DLD1 (cell line): ENCODE results near the gene ATP1A4.

Source experiments
- in situ Hi-C: cut with HindIII; loops from 2 replicates; pipeline ENCODE4 v1.10.0; 2017; ENCODE audit warnings: low sequenced_read_pairs

The ATP1A4 gene

GRCh38 chr1:160168609-160169369 lies 17.4 kb downstream of the ATP1A4 start:
- in situ Hi-C loops = no loop called here

- in situ Hi-C loops = no loop called here
Measured at GRCh38 chr1:160169553-160170399, 18.4 kb downstream of the ATP1A4 start.

- in situ Hi-C loops = no loop called here
Measured at GRCh38 chr1:160171354-160171753, 20.0 kb downstream of the ATP1A4 start.

GRCh38 chr1:160171980-160172379 lies 20.6 kb downstream of the ATP1A4 start:
- in situ Hi-C loops = no loop called here

GRCh38 chr1:160177231-160177630 lies 25.8 kb downstream of the ATP1A4 start:
- in situ Hi-C loops = no loop called here

DNA sequence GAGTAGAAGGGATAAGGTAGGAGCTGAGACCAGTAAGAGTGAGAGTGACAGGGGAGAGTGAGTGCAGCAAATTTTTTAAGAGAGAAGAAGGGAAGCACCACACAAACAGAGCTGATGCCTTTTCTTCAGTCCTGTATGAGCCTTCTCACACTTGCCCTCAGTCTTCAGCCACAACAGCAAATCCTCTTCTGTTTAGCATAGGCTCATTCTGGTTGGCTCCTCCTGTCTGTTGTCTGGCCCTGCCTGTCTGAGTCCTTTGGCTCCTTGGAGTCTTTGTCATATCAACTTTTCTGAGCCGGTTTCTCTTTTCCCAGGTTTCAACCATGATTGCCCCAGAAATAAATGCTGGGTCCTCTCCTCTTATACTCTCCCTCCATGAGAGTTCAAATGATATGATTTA lies 26.3 kb downstream of the ATP1A4 start:
- in situ Hi-C loops = no loop called here

- in situ Hi-C loops = no loop called here
Measured at GRCh38 chr1:160178731-160179130, 27.3 kb downstream of the ATP1A4 start.

- in situ Hi-C loops = no loop called here
Measured at GRCh38 chr1:160179336-160179735, 27.9 kb downstream of the ATP1A4 start.

- in situ Hi-C loops = no loop called here
Measured at GRCh38 chr1:160186246-160186645, 34.8 kb downstream of the ATP1A4 start.

- in situ Hi-C loops = no loop called here
Measured at GRCh38 chr1:160186729-160187128, 35.3 kb downstream of the ATP1A4 start.

- in situ Hi-C loops = no loop called here
Measured at GRCh38 chr1:160187407-160187806, 36.0 kb downstream of the ATP1A4 start.

DNA sequence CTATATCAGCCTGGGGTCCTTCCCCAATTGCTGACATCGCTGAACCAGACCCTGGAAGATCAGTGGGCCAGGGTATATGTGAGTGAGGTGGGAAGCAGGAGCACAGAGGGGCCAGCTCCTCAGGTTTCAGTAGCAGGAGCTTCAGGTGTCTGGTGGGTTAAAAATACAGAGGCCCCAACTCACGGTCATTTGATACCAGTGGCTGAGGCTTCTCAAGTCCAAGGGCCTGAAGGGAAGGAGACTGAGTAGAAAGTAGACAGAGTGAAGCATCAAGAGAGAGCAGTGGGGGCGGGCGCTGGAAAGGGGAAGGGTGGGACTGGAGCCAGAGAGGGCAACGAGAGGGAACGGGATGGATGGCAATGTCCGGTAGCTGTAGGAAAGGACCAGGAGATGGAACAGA lies 36.9 kb downstream of the ATP1A4 start:
- in situ Hi-C loops = no loop called here

DNA sequence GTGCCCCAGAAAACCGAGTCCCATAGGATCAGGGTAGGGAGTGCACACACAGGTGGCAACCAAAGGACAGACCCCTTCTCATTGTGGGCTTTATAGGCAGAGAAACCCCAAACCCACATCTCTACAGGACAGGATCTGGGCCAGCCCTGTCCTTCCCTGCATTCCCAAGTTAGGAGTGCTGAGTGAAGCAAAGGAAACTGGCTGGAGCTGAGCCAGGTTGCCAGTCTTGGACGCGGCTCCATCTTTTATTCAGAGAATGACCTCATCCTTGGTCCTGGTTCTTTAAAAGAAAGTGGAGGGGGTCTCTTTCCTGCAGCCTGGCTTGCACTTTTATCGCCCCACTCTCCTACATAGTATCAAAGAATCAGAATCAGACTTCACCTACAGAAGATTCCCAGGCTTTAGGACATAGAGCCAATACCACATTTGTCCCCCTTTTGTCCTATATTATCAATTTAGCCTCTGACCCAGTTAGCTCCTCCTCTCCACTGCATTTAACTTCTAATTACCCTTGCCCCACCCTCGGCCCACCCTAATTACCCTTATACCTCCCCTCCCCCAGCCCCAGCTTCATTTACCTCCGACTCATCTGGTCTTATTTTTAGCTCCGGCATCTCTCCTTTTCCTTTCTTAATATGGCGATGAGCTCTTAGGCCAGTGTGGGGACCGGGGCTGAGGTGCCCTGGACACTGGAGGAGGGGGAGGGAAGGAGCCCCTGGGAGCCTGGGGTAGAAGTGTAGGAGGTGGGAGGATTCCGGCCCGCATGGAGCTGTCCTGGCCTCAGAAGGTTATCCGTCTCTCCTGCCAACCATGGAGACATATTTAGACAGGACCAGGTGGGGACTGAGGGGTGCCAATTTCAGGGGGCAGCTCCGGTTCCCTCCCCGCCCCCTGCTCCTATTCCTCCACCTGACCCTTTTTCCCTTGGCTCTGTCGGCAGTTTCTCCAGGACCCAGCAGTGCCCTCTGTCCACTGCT lies 38.5 kb downstream of the ATP1A4 start, which contains the start of gene CASQ1:
TSS of gene CASQ1 (plus strand) at position 927 of the 977 bp plus-strand sequence. CDS start 177 bp downstream, outside the sequence.
- in situ Hi-C loops = no loop called here

DNA sequence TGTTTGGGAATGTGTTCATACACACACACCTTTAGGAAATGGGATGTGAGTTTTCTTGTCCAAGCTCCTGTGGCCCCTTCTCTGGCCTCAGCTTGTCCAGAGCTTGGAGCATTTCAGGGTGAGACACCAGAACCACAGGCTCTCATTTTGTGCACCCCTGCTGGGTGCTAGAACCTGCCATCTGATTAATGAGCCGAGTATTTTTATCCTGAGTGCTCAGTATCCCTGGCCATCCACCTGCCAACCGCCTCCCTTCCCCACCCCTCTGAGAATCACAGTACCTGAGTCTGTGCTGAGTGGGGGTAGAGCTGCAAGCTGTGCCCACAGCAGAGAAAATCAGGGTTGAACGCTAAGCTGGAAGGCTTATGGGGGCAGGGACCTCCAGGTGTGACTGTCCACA lies 40.4 kb downstream of the ATP1A4 start:
- in situ Hi-C loops = no loop called here

DNA sequence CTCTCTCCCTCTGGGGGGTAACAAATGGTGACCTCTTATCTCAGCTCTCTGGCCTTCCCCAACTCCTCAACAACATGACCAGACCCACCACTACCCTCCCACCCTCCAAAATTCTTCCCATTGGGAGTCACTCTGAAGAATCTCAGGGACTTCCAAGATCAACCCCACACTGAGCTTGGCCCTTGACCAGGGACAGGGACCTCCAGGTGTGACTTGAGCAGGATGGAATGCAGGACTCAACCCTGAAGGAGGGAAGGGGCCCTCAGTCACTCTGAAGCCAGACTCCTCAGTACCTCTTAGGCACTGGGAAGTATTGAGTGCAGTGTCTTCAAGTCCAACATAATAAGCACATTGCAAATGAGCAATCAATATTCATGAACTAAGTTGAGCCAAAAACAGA lies 40.8 kb downstream of the ATP1A4 start:
- in situ Hi-C loops = no loop called here

GRCh38 chr1:160193091-160193819 lies 41.9 kb downstream of the ATP1A4 start:
- in situ Hi-C loops = no loop called here

- in situ Hi-C loops = no loop called here
Measured at GRCh38 chr1:160193832-160194736, 42.7 kb downstream of the ATP1A4 start.

DNA sequence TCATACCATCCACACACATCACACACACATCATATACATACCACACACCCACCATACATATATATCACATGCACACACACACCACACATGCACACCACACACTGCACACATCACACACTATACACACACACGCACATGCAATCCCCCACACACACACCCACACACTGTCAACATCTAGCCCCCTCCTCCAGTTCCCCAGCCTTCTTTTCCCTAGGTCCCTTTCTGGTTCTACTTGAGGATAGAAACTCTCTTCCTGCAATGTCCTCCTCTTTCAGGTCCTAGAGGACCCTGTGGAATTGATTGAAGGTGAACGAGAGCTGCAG lies 43.3 kb downstream of the ATP1A4 start:
- in situ Hi-C loops = no loop called here

GRCh38 chr1:160196143-160196542 lies 44.7 kb downstream of the ATP1A4 start:
- in situ Hi-C loops = no loop called here
